Testis (tissue), 3 donors: ENCODE measurements around the gene ZNF784. TPM values are rescaled to one million over a fixed set of nuclear protein-coding genes. Genes with fewer than 3 reads are reported as not detected.

ENCODE experiments used
- DNase-seq: peaks from one replicate; pipeline ENCODE4 v3.0.0-alpha.2; 2019
- H3K27ac ChIP-seq, 2 donors: fragments of 200-600 bp; sonication (generic); one replicate each; pipeline ENCODE4 v1.5.1; 2019
- H3K27me3 ChIP-seq: fragments of 200-600 bp; sonication (generic); one replicate; pipeline ENCODE4 v1.5.1; 2019
- H3K36me3 ChIP-seq: fragments of 200-600 bp; sonication (generic); one replicate; pipeline ENCODE4 v1.5.1; 2017; ENCODE audit warnings: low read depth; ENCODE audit errors: missing control alignments
- H3K4me1 ChIP-seq: fragments of 200-600 bp; sonication (generic); one replicate; pipeline ENCODE4 v1.5.1; 2019
- H3K4me3 ChIP-seq, 2 donors: fragments of 200-600 bp; sonication (generic); one replicate each; pipeline ENCODE4 v1.5.1; 2017 to 2019
- H3K9me3 ChIP-seq: fragments of 200-600 bp; sonication (generic); one replicate; pipeline ENCODE4 v1.5.1; 2017
- CTCF ChIP-seq, 3 experiments: fragments of 450-650 bp in 2 of 3; fragments of 200-600 bp in 1 of 3; sonication (generic) in 1 of 3; IDR thresholded peaks; one replicate each; pipeline ENCODE4 v1.5.1; 2016 to 2019; ENCODE audit warnings: antibody characterized with exemption in 3 of 3, mild to moderate bottlenecking in 2 of 3, moderate library complexity in 1 of 3
- POLR2A ChIP-seq: fragments of 450-650 bp; IDR thresholded peaks from one replicate; pipeline ENCODE4 v1.6.1; 2017; ENCODE audit warnings: antibody characterized with exemption, mild to moderate bottlenecking, moderate library complexity
- WGBS, 2 donors: methylation state at CpG; one replicate each; pipeline ENCODE4 v1.1.5; 2018; 5-methylcytosine and 5-hydroxymethylcytosine counted together
- intact Hi-C: fragments of 100-400 bp; cut with DNase I; formaldehyde crosslinking; loops from one replicate; pipeline ENCODE4 v1.15.1; 2023; ENCODE audit warnings: low total_unique reads
- polyA plus RNA-seq: library from polyadenylated mRNA; stranded (reverse); fragments of 350-450 nt; fragmentation: Illumina TruSeq; extraction: RNeasy Lipid Tissue Mini Kit (QIAGEN cat#74804); gene quantifications from one replicate; pipeline ENCODE4 v1.2.3, GENCODE V29; 2014; ENCODE audit warnings: low read depth, low replicate concordance; ENCODE audit not compliant: insufficient read depth
- total RNA-seq, 2 donors: library from RNA; depleted of rRNA; stranded (reverse); fragments of >200 nt; gene quantifications; one replicate each; pipeline ENCODE4 v1.2.3, GENCODE V29; 2016

ZNF784 gene
- total and polyA plus RNA-seq, 3 donors from 2014 or later, result 6.6 to 13.0 (median 10.3) TPM

GRCh38 chr19:55597501-55597921 is 26.9 kb downstream of the ZNF784 start:
- Histone ChIP-seq H3K27me3 (no peaks in the 10 kb centered on the region), H3K36me3 (no peaks in the 10 kb centered on the region), H3K27ac (no peak overlapping the region), H3K9me3 (no peaks in the 10 kb centered on the region), H3K4me3 (no peak overlapping the region), H3K4me1 (peaks cover 7% of the 10 kb centered on the region)
- DNase-seq, result no peak
- TF ChIP-seq POLR2A (no peak), CTCF (IDR thresholded peaks at IDR 0.05) (no peak)
- WGBS, 2 donors, result 61 to 84% methylated on average over 10 to 30 of the region's 30 CpGs
- intact Hi-C loops, result no loop called here

- no peaks in the 10 kb centered on the region for H3K27me3 ChIP-seq
- H3K4me3 ChIP-seq, result no peak overlapping the region
- H3K9me3 ChIP-seq, result no peaks in the 10 kb centered on the region
- DNase-seq, result no peak
- intact Hi-C loops, result no loop called here
- no peak overlapping the region for H3K27ac ChIP-seq
- no peaks in the 10 kb centered on the region for H3K36me3 ChIP-seq
- TF ChIP-seq CTCF (IDR thresholded peaks at IDR 0.05), result no peak
- TF ChIP-seq POLR2A, result no peak
- WGBS, 2 donors, result 93 to 97% methylated on average over 3 of the region's 3 CpGs
- peaks cover 7% of the 10 kb centered on the region for H3K4me1 ChIP-seq
Measured at GRCh38 chr19:55596304-55596703, 28.1 kb downstream of the ZNF784 start.

- WGBS, 2 donors, result 75 to 77% methylated on average over 4 of the region's 4 CpGs
- no peaks in the 10 kb centered on the region for H3K27me3 ChIP-seq
- no peaks in the 10 kb centered on the region for H3K36me3 ChIP-seq
- DNase-seq, result no peak
- no peak overlapping the region for H3K27ac ChIP-seq
- no peaks in the 10 kb centered on the region for H3K4me1 ChIP-seq
- intact Hi-C loops, result no loop called here
- no peaks in the 10 kb centered on the region for H3K9me3 ChIP-seq
- TF ChIP-seq CTCF (IDR thresholded peaks at IDR 0.05), result no peak
- H3K4me3 ChIP-seq, result no peak overlapping the region
Measured at GRCh38 chr19:55594996-55595545, 29.3 kb downstream of the ZNF784 start.

GRCh38 chr19:55593096-55593772 is 31.1 kb downstream of the ZNF784 start:
- Histone ChIP-seq H3K9me3 (no peaks in the 10 kb centered on the region), H3K4me1 (no peaks in the 10 kb centered on the region), H3K27me3 (no peaks in the 10 kb centered on the region), H3K27ac (no peak overlapping the region), H3K36me3 (no peaks in the 10 kb centered on the region), H3K4me3 (peak overlapping the region; percentile 29)
- intact Hi-C loops, result no loop called here
- DNase-seq, result no peak
- 60 to 67% methylated on average over 1 to 28 of the region's 68 CpGs for WGBS, 2 donors
- no peak for TF ChIP-seq POLR2A
- no peak for TF ChIP-seq CTCF (IDR thresholded peaks at IDR 0.05)
